Chondrocyte (in vitro differentiated cells): ENCODE data around the gene SOX4. TPM values are rescaled to one million over a fixed set of nuclear protein-coding genes. Genes with fewer than 3 reads are reported as not detected.

Source experiments
- DNase-seq: peaks from one replicate; pipeline ENCODE4 v3.0.0; 2021; ENCODE audit warnings: mixed read lengths, low spot score
- H3K27ac Mint-ChIP-seq: one replicate; pipeline ENCODE4 v1.8.0; 2021; ENCODE audit warnings: mild to moderate bottlenecking, moderate library complexity, mixed read lengths; ENCODE audit not compliant: unreplicated experiment
- H3K27me3 Mint-ChIP-seq: 2 replicates; pipeline ENCODE4 v1.8.0; 2021; ENCODE audit warnings: low read depth, mixed read lengths
- H3K36me3 Mint-ChIP-seq: 2 replicates; pipeline ENCODE4 v1.8.0; 2021; ENCODE audit warnings: low read depth, mixed read lengths
- H3K4me1 Mint-ChIP-seq: 2 replicates; pipeline ENCODE4 v1.8.0; 2021; ENCODE audit warnings: low read depth, mild to moderate bottlenecking, mixed read lengths
- H3K4me3 Mint-ChIP-seq: one replicate; pipeline ENCODE4 v1.8.0; 2021; ENCODE audit warnings: mild to moderate bottlenecking, moderate library complexity, mixed read lengths; ENCODE audit not compliant: unreplicated experiment
- H3K9me3 Mint-ChIP-seq: 2 replicates; pipeline ENCODE4 v1.8.0; 2021; ENCODE audit warnings: low read depth, mixed read lengths
- total RNA-seq: library from RNA; stranded (reverse); gene quantifications from 3 replicates; pipeline ENCODE4 v1.2.1, GENCODE V29; 2021
- TF ChIP-seq, protein P1 (sequence below): fragments of 200-600 bp; sonication (generic); IDR thresholded peaks from 2 replicates; pipeline ENCODE4 v1.5.0; 2021; ENCODE audit warnings: antibody characterized with exemption, mild to moderate bottlenecking, moderate library complexity

Gene SOX4
- total RNA-seq, 1 donor from 2014 or later = 61.7 TPM

- Mint-ChIP-seq H3K9me3 (no peaks in the 10 kb centered on the region), H3K4me1 (no peaks in the 10 kb centered on the region), H3K27ac (no peak overlapping the region), H3K36me3 (no peaks in the 10 kb centered on the region), H3K27me3 (no peaks in the 10 kb centered on the region), H3K4me3 (no peak overlapping the region)
- TF ChIP-seq, protein P1, sequence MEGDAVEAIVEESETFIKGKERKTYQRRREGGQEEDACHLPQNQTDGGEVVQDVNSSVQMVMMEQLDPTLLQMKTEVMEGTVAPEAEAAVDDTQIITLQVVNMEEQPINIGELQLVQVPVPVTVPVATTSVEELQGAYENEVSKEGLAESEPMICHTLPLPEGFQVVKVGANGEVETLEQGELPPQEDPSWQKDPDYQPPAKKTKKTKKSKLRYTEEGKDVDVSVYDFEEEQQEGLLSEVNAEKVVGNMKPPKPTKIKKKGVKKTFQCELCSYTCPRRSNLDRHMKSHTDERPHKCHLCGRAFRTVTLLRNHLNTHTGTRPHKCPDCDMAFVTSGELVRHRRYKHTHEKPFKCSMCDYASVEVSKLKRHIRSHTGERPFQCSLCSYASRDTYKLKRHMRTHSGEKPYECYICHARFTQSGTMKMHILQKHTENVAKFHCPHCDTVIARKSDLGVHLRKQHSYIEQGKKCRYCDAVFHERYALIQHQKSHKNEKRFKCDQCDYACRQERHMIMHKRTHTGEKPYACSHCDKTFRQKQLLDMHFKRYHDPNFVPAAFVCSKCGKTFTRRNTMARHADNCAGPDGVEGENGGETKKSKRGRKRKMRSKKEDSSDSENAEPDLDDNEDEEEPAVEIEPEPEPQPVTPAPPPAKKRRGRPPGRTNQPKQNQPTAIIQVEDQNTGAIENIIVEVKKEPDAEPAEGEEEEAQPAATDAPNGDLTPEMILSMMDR = no peak
- no peak for DNase-seq
These were observed 36.4 kb upstream of the SOX4 start for GRCh38 chr6:21556968-21557721.

- H3K27me3 Mint-ChIP-seq = no peaks in the 10 kb centered on the region
- no peaks in the 10 kb centered on the region for H3K4me1 Mint-ChIP-seq
- DNase-seq = no peak
- H3K27ac Mint-ChIP-seq = no peak overlapping the region
- TF ChIP-seq, protein P1 = no peak
- no peaks in the 10 kb centered on the region for H3K36me3 Mint-ChIP-seq
- peaks cover 8% of the 10 kb centered on the region for H3K9me3 Mint-ChIP-seq
- no peak overlapping the region for H3K4me3 Mint-ChIP-seq
These were observed 34.3 kb upstream of the SOX4 start for GRCh38 chr6:21559238-21559637.

DNA sequence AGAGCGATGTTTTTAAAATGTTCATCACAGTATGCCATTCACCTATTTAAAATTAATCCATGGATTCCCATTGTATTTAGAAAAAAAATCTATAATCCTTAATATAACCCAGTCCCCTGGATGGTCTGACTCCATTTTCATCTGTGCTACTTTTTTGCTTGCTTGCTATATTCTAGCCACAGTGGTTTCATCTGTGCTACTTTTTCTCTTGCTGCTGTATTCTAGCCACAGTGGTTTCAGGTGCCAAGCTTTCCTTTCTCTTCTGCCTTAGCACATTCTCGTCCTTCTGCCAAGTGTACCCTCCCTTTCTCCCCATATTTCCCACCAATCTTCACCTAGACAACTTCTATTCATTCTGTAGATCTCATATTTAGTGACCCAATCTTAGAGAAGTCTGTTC is 33.3 kb upstream of the SOX4 start:
- H3K4me3 Mint-ChIP-seq = no peak overlapping the region
- H3K36me3 Mint-ChIP-seq = peaks cover 2% of the 10 kb centered on the region
- no peaks in the 10 kb centered on the region for H3K27me3 Mint-ChIP-seq
- TF ChIP-seq, protein P1 = no peak
- H3K9me3 Mint-ChIP-seq = peaks cover 8% of the 10 kb centered on the region
- no peaks in the 10 kb centered on the region for H3K4me1 Mint-ChIP-seq
- no peak overlapping the region for H3K27ac Mint-ChIP-seq
- DNase-seq = no peak

GRCh38 chr6:21565431-21565830 is 28.1 kb upstream of the SOX4 start:
- H3K36me3 Mint-ChIP-seq = peaks cover 3% of the 10 kb centered on the region
- H3K4me1 Mint-ChIP-seq = no peaks in the 10 kb centered on the region
- H3K27me3 Mint-ChIP-seq = no peaks in the 10 kb centered on the region
- H3K27ac Mint-ChIP-seq = no peak overlapping the region
- H3K9me3 Mint-ChIP-seq = peaks cover 29% of the 10 kb centered on the region
- no peak overlapping the region for H3K4me3 Mint-ChIP-seq
- no peak for DNase-seq
- TF ChIP-seq, protein P1 = no peak

GRCh38 chr6:21578523-21578922 is 15.0 kb upstream of the SOX4 start:
- Mint-ChIP-seq H3K4me1 (no peaks in the 10 kb centered on the region), H3K9me3 (peaks cover 35% of the 10 kb centered on the region), H3K27ac (no peak overlapping the region), H3K4me3 (no peak overlapping the region), H3K36me3 (peaks cover 2% of the 10 kb centered on the region), H3K27me3 (no peaks in the 10 kb centered on the region)
- DNase-seq = no peak
- TF ChIP-seq, protein P1 = no peak
